ENCODE data around the gene SPEM2. TPM values are rescaled to one million over a fixed set of nuclear protein-coding genes. Genes with fewer than 3 reads are reported as not detected.

SPEM2 gene
- total RNA-seq, 6 donors from 2014 or later: not detected

DNA sequence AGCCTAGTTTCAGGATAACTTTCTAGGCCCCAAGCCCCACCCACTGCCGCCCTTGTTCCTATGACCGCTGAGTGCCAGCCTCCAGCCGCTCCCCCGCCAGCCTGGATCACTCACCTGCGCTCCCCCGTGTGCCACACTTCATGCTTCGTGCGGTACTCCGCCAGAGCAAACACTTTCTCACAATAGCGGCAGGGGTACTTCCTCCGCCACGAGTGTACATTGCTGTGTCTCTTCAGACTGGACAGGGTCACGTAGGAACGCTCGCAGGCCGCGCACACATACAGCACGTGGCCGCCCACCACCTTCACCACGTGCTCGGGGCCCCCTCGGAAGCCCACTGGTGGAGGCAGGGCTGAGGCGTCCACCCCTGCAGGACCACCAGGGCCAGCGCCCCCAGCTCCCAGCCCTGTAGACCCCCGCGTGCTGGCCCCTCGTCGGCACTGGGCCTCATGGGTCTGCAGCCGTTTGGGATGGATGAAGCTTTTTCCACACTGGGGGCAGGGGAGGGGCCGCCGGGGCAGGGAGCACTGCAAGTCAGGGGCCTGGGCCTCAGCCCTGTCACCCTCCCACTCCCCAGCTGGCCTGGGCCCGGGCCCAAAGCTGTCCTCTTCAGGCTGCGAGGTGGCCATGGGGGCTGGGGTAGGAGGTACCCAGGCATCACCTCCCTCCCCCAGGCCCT is 40.3 kb downstream of the SPEM2 start:
- no peaks in the 10 kb centered on the region for H3K9me3 ChIP-seq
- no peak overlapping the region for H3K4me3 ChIP-seq
- TF ChIP-seq POLR2A (IDR thresholded peaks at IDR 0.05) (no peak), EP300 (IDR thresholded peaks at IDR 0.05) (no peak), POLR2AphosphoS5 (IDR thresholded peaks at IDR 0.05) (no peak)
- TF ChIP-seq, protein P1, sequence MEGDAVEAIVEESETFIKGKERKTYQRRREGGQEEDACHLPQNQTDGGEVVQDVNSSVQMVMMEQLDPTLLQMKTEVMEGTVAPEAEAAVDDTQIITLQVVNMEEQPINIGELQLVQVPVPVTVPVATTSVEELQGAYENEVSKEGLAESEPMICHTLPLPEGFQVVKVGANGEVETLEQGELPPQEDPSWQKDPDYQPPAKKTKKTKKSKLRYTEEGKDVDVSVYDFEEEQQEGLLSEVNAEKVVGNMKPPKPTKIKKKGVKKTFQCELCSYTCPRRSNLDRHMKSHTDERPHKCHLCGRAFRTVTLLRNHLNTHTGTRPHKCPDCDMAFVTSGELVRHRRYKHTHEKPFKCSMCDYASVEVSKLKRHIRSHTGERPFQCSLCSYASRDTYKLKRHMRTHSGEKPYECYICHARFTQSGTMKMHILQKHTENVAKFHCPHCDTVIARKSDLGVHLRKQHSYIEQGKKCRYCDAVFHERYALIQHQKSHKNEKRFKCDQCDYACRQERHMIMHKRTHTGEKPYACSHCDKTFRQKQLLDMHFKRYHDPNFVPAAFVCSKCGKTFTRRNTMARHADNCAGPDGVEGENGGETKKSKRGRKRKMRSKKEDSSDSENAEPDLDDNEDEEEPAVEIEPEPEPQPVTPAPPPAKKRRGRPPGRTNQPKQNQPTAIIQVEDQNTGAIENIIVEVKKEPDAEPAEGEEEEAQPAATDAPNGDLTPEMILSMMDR (IDR thresholded peaks at IDR 0.05): no peak
- H3K4me1 ChIP-seq: peaks cover 20 to 39% (median 32%) of the 10 kb centered on the region in 4 donors
- ATAC-seq (ENCODE audit: low FRiP score in 2 of 2) (peak in 1 of 2 donors; percentile 44), DNase-seq (peak; percentile 71 to 83)
- H3K36me3 ChIP-seq: peaks cover 4 to 40% (median 31%) of the 10 kb centered on the region in 4 donors
- H3K27ac ChIP-seq: peak overlapping the region; percentile 61 to 75 (median 71)
- no peaks in the 10 kb centered on the region for H3K27me3 ChIP-seq
- 63 to 86% methylated on average over 10 to 28 of the region's 33 CpGs for WGBS, 2 donors

DNA sequence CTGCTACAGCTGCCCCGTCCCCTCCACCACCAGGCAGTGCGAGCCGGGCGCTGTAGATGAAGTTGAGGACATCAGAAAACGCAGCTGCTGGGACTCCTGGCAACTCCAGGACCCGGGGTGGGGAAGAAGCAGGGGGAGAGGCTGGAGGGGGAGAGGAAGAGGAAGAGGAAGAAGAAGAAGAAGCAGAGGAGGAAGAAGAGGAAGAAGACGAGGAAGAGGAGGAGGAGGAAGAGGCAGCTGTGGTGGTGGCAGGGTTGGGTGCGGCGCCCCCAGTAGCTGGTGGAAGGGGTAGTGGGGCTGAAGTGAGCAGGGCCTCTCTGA is 40.9 kb downstream of the SPEM2 start:
- Histone ChIP-seq H3K27me3 (no peaks in the 10 kb centered on the region), H3K4me1 (peaks cover 24 to 40% (median 32%) of the 10 kb centered on the region in 4 donors), H3K4me3 (no peak overlapping the region), H3K36me3 (peaks cover 4 to 40% (median 31%) of the 10 kb centered on the region in 4 donors), H3K9me3 (no peaks in the 10 kb centered on the region), H3K27ac (peak overlapping the region; percentile 61 to 75 (median 71))
- TF ChIP-seq POLR2AphosphoS5 (IDR thresholded peaks at IDR 0.05): no peak
- TF ChIP-seq POLR2A (IDR thresholded peaks at IDR 0.05): peak in 1 of 4 donors; percentile 2
- ATAC-seq (ENCODE audit: low FRiP score in 2 of 2) (no peak), DNase-seq (no peak)
- WGBS, 2 donors: 80 to 83% methylated on average over 9 of the region's 9 CpGs

DNA sequence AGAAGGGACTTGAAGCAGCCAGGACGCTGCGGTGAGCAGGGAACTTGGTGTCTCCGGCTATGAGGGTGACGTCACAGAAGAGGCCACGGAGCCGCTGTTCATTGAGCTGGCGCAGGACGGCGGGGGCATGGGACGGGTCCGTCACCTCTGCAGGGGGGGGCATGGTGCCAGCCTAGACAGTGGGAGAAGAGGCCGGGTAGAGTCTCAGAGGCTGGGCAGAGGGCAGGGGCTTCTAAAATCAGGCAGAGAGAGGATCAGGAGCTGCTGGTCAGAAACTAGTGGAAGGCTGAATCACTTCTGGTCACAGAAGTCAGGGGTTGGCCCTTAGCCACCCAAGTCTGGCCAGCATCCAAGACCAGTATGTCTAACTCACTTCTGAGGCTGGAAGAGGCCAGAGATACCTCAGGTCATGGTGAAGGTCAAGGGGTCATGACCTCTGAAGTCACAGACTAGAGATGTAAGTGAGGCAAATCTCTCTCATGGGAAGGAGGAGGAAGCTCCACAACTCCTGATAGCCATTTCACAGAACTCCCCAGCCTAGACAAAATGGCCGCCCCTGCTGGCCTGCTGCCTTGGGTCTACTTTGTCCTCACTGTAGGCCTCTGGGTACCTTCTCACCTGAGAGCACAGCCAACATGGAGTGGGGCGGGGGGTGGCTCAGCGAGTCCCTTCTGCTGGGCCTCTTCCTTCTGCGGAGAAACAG is 41.4 kb downstream of the SPEM2 start:
- peak in 1 of 2 donors; percentile 58 for DNase-seq
- WGBS, 2 donors: 65 to 79% methylated on average over 16 of the region's 16 CpGs

DNA sequence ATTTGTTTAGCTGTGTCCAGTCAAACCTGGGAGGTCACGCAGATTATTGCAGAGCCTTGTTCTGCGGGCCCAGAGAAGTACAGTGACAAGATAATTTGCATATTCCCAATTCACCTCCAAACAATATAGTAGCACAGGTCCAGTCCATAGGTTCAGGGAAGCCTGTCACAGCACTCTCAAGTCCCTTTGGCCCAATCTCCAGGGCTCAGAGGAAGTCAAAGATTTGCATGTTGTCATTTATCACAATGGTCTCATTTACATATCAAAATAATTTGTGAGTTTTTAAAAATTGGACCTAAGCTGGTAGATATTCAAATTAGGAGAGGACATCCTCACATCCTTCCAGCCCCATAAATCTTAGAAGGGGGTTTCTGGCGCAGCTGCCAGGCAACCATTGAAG is 42.1 kb downstream of the SPEM2 start:
- DNase-seq (no peak), ATAC-seq (ENCODE audit: low FRiP score in 2 of 2) (no peak)
- no peaks in the 10 kb centered on the region for H3K9me3 ChIP-seq
- peaks cover 25 to 49% (median 41%) of the 10 kb centered on the region in 4 donors for H3K4me1 ChIP-seq
- no peak overlapping the region for H3K4me3 ChIP-seq
- peaks cover 2 to 36% (median 27%) of the 10 kb centered on the region in 4 donors for H3K36me3 ChIP-seq
- peak overlapping the region; percentile 61 to 75 (median 71) for H3K27ac ChIP-seq
- TF ChIP-seq POLR2AphosphoS5 (IDR thresholded peaks at IDR 0.05) (no peak), EP300 (IDR thresholded peaks at IDR 0.05) (no peak), POLR2A (IDR thresholded peaks at IDR 0.05) (no peak)
- TF ChIP-seq, protein P1 (IDR thresholded peaks at IDR 0.05): no peak
- WGBS, 2 donors: 83 to 88% methylated on average over 2 to 3 of the region's 3 CpGs
- no peaks in the 10 kb centered on the region for H3K27me3 ChIP-seq

More for the DNA sequence above, 41.4 kb downstream of the SPEM2 start:
- H3K36me3 ChIP-seq: peaks cover 4 to 40% (median 31%) of the 10 kb centered on the region in 4 donors
- H3K9me3 ChIP-seq: no peaks in the 10 kb centered on the region
- no peak overlapping the region for H3K4me3 ChIP-seq
- H3K27me3 ChIP-seq: no peaks in the 10 kb centered on the region
- peaks cover 25 to 42% (median 36%) of the 10 kb centered on the region in 4 donors for H3K4me1 ChIP-seq
- ATAC-seq (ENCODE audit: low FRiP score in 2 of 2): peak; percentile 9 to 58
- TF ChIP-seq POLR2AphosphoS5 (IDR thresholded peaks at IDR 0.05) (peak in 1 of 2 donors; percentile 52), POLR2A (IDR thresholded peaks at IDR 0.05) (peak in 1 of 4 donors; percentile 3)
- TF ChIP-seq, protein P1 (IDR thresholded peaks at IDR 0.05): no peak
- H3K27ac ChIP-seq: peak overlapping the region; percentile 61 to 75 (median 71)

DNA sequence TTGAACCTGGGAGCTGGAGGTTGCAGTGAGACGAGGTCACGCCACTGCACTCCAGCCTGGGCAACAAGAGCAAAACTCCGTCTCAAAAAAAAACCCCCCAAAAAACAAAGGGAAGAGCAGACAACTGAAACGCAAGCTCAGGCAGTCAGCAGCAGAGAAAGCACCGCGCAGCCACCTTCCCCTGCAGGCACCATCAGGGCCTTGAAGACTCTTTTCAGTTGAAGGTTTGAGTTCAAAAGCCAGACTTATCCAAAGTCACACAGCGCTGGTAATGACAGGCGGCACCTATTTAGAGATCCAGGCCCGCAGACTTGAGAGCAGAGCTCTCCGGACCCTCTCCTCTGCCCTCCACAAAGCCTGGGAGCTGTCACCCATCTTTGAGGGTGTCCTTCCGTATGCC is 42.9 kb downstream of the SPEM2 start:
- H3K27ac ChIP-seq: no peak overlapping the region
- ATAC-seq (ENCODE audit: low FRiP score in 2 of 2) (no peak), DNase-seq (no peak)
- 88 to 98% methylated on average over 11 of the region's 11 CpGs for WGBS, 2 donors
- TF ChIP-seq, protein P1 (IDR thresholded peaks at IDR 0.05): no peak
- no peak for TF ChIP-seq POLR2A (IDR thresholded peaks at IDR 0.05)
- no peak for TF ChIP-seq EP300 (IDR thresholded peaks at IDR 0.05)
- TF ChIP-seq POLR2AphosphoS5 (IDR thresholded peaks at IDR 0.05): no peak
- H3K4me1 ChIP-seq: peaks cover 25 to 52% (median 41%) of the 10 kb centered on the region in 4 donors
- no peak overlapping the region for H3K4me3 ChIP-seq
- no peaks in the 10 kb centered on the region for H3K9me3 ChIP-seq
- no peaks in the 10 kb centered on the region for H3K27me3 ChIP-seq
- peaks cover 0 to 28% (median 19%) of the 10 kb centered on the region in 4 donors for H3K36me3 ChIP-seq

All from upper lobe of left lung (tissue), 6 donors.